Neural crest cell (in vitro differentiated cells): ENCODE data around the gene TRIO. TPM values are rescaled to one million over a fixed set of nuclear protein-coding genes. Genes with fewer than 3 reads are reported as not detected.
A peak's percentile ranks its signal among the peaks of the same experiment; 100 is the strongest.

Experiments
- DNase-seq: peaks from one replicate; pipeline ENCODE4 v3.0.0; 2021; ENCODE audit warnings: low read depth, mixed read lengths, low spot score
- H3K27ac Mint-ChIP-seq: one replicate; pipeline ENCODE4 v1.8.0; 2021; ENCODE audit warnings: mild to moderate bottlenecking, mixed read lengths; ENCODE audit not compliant: unreplicated experiment
- H3K27me3 Mint-ChIP-seq: 2 replicates; pipeline ENCODE4 v1.8.0; 2021; ENCODE audit warnings: low read depth, mild to moderate bottlenecking, mixed read lengths
- H3K36me3 Mint-ChIP-seq: 2 replicates; pipeline ENCODE4 v1.8.0; 2021; ENCODE audit warnings: low read depth, mild to moderate bottlenecking, mixed read lengths
- H3K4me1 Mint-ChIP-seq: 2 replicates; pipeline ENCODE4 v1.8.0; 2021; ENCODE audit warnings: mixed read lengths
- H3K4me3 Mint-ChIP-seq: one replicate; pipeline ENCODE4 v1.8.0; 2021; ENCODE audit warnings: mild to moderate bottlenecking, mixed read lengths
- H3K9me3 Mint-ChIP-seq: 2 replicates; pipeline ENCODE4 v1.8.0; 2021; ENCODE audit warnings: mixed read lengths
- total RNA-seq: library from RNA; stranded (reverse); gene quantifications from 2 replicates; pipeline ENCODE4 v1.2.1, GENCODE V29; 2021
- TF ChIP-seq, protein P1 (sequence below): fragments of 200-600 bp; sonication (generic); conservative IDR thresholded peaks from 2 replicates; pipeline ENCODE4 v1.5.0; 2021; ENCODE audit warnings: antibody characterized with exemption, mild to moderate bottlenecking

Gene TRIO
- total RNA-seq, 1 donor from 2014 or later: 134 TPM

DNA sequence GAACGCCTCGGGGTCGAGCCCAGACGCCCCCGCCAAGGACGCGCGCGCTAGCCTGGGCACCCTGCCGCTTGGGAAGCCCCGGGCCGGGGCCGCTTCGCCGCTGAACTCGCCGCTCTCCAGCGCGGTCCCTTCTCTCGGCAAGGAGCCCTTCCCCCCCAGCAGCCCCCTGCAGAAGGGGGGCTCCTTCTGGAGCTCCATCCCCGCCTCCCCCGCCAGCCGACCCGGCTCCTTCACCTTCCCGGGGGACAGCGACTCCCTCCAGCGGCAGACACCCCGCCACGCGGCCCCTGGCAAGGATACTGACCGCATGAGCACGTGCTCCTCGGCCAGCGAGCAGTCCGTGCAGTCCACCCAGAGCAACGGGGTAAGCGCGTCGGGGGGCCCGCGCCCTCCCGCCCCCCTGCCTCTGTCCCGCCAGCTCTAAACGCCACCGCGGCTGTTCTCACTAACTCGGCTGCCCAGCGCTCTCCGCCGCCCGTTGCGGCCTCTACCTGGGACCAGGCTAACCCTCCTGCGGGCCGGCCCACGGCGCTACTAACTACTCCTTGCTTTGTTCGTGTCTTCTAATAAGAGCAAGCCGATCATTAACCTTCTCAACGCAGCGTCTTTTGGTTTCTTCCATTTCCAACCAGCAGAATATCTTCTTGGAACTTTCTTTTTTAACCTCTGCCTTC, 344.9 kb downstream of the TRIO start:
- no peak overlapping the region for H3K4me3 Mint-ChIP-seq
- DNase-seq: no peak
- no peaks in the 10 kb centered on the region for H3K4me1 Mint-ChIP-seq
- TF ChIP-seq, protein P1, sequence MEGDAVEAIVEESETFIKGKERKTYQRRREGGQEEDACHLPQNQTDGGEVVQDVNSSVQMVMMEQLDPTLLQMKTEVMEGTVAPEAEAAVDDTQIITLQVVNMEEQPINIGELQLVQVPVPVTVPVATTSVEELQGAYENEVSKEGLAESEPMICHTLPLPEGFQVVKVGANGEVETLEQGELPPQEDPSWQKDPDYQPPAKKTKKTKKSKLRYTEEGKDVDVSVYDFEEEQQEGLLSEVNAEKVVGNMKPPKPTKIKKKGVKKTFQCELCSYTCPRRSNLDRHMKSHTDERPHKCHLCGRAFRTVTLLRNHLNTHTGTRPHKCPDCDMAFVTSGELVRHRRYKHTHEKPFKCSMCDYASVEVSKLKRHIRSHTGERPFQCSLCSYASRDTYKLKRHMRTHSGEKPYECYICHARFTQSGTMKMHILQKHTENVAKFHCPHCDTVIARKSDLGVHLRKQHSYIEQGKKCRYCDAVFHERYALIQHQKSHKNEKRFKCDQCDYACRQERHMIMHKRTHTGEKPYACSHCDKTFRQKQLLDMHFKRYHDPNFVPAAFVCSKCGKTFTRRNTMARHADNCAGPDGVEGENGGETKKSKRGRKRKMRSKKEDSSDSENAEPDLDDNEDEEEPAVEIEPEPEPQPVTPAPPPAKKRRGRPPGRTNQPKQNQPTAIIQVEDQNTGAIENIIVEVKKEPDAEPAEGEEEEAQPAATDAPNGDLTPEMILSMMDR: no peak
- H3K9me3 Mint-ChIP-seq: no peaks in the 10 kb centered on the region
- H3K36me3 Mint-ChIP-seq: peaks cover 38% of the 10 kb centered on the region
- no peaks in the 10 kb centered on the region for H3K27me3 Mint-ChIP-seq
- peak overlapping the region; percentile 2 for H3K27ac Mint-ChIP-seq

DNA sequence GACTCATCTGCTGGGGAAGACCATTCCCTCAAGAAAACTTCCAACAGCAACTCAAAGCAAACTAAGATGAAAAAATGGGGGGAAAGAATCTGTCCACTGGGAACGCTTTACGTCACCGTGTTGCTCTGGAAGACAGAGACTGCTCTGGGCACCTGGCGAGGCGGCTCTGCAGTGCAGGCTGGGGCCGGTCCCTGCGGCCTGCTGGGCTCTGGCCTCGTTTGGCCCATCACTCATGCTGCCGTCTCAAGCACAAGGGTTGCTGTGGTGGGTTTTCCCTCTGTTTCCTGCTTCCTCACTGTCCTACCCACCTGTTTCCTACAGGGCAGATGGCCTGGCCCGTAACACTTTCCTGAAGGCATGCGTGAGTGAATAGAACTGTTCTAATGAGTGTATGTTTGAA, 345.6 kb downstream of the TRIO start:
- no peaks in the 10 kb centered on the region for H3K27me3 Mint-ChIP-seq
- TF ChIP-seq, protein P1: no peak
- H3K27ac Mint-ChIP-seq: peak overlapping the region; percentile 2
- peaks cover 43% of the 10 kb centered on the region for H3K36me3 Mint-ChIP-seq
- H3K9me3 Mint-ChIP-seq: no peaks in the 10 kb centered on the region
- H3K4me3 Mint-ChIP-seq: no peak overlapping the region
- no peak for DNase-seq
- no peaks in the 10 kb centered on the region for H3K4me1 Mint-ChIP-seq

DNA sequence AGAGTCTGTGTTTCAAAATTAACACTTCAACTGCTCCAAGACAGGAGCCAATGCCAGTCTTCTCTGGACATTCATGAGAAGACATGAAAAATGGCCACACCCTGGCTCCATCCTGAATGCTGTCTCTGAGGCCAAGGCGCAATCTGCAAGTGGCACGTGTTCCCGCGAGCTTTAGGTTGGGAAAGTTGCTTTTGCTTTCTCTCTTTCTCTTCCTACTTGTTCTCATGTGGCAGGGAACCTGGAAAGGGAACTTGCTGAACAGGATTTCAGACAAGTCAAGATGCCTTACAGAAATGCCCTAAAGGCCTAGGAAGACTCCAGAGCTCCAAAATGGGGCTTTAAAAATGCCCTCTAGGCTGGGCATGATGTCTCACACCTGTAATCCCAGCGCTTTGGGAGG, 346.5 kb downstream of the TRIO start:
- Mint-ChIP-seq H3K27ac (no peak overlapping the region), H3K4me3 (no peak overlapping the region), H3K36me3 (peaks cover 40% of the 10 kb centered on the region), H3K9me3 (no peaks in the 10 kb centered on the region), H3K27me3 (no peaks in the 10 kb centered on the region), H3K4me1 (no peaks in the 10 kb centered on the region)
- DNase-seq: no peak
- TF ChIP-seq, protein P1: no peak

DNA sequence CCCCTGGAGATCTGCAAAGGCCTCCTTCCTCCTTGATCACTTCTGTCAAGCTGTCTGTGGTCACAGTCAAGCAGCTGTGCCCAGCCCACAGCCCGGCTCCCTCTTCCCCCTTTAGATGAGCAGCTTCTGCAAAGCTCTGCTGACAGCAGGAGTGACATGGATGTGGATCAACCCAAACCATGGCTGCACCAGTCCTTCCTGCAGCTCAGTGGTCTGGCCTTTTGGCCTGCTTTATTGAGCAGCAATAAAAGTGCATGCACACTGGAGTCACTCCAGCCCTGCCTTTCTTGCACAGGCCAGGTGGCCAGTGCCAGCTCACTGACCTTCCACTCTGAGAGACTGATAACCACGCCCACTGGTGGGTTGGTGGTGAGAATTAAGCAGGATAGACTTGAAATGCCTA, 347.2 kb downstream of the TRIO start:
- H3K4me3 Mint-ChIP-seq: no peak overlapping the region
- no peaks in the 10 kb centered on the region for H3K9me3 Mint-ChIP-seq
- no peak for DNase-seq
- H3K4me1 Mint-ChIP-seq: no peaks in the 10 kb centered on the region
- H3K27ac Mint-ChIP-seq: no peak overlapping the region
- H3K27me3 Mint-ChIP-seq: no peaks in the 10 kb centered on the region
- H3K36me3 Mint-ChIP-seq: peaks cover 40% of the 10 kb centered on the region
- TF ChIP-seq, protein P1: no peak

DNA sequence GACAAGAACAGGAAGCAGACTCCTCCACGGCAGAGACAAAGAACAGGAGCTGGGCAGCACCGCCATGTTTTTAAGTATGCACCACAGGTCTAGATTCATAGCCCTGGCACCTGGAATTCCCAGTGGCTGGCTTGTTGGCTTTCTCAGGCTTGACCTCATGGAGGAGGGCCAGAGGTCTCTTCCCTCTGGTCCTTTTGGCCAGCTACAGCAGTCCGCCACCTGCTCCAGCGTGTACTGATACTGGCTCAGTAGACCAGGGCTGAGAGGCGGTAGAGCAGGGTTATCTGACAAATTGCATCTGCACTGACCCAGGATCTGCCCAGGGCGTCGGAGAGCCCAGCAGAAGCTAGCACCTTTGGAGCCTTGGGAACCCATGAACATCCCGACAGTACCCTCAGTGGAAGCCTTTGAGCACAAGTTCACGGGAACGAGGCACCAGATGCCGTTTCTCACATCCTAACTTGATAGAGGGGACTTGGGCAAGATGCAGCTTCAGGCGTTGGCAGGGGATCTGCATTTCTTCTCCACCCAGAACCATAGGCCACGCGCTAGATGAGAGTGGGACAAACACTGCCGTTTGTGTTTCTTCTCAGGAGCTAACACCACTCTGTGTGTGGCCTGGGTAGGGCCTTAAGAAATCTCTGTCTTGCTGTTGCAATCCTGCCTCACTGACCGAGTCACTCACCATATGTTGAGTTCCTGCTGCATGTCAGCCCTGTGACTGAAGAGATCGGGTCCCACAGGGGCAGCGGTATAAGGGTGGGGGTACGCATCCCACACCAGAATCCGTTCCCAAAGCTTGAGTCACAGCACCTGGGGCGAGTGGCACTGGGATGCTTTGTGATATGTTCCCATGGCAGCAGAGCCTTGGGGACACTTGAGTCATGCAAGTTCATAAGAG, 348.1 kb downstream of the TRIO start:
- no peaks in the 10 kb centered on the region for H3K27me3 Mint-ChIP-seq
- peaks cover 39% of the 10 kb centered on the region for H3K36me3 Mint-ChIP-seq
- H3K4me1 Mint-ChIP-seq: no peaks in the 10 kb centered on the region

More for the DNA sequence above, 348.1 kb downstream of the TRIO start:
- H3K9me3 Mint-ChIP-seq: no peaks in the 10 kb centered on the region
- DNase-seq: no peak
- H3K27ac Mint-ChIP-seq: no peak overlapping the region
- TF ChIP-seq, protein P1: no peak
- no peak overlapping the region for H3K4me3 Mint-ChIP-seq
